ENCODE measurements around the gene SFXN1. TPM values are rescaled to one million over a fixed set of nuclear protein-coding genes. Genes with fewer than 3 reads are reported as not detected.

Gene SFXN1
- total RNA-seq, 2 experiments from 2014 or later: 476 to 491 TPM

GRCh38 chr5:175555168-175555785 is 76.9 kb downstream of the SFXN1 start:
- ATAC-seq (no peak), DNase-seq (no peak)
- ChIA-PET CTCF (interaction anchor here (0.7 to 1.8 kb wide), 3 partner anchors 21 to 174 kb away, joined by 3 to 9 read pairs (median 4); no protein-coding TSS in a partner anchor), POLR2A (interaction anchor here (1.0 kb wide), 1 partner anchor 10 kb away, joined by 3 read pairs; no protein-coding TSS in a partner anchor)
- intact Hi-C loops (cut with micrococcal nuclease): no loop called here
- H3K4me3 Mint-ChIP-seq: no peak overlapping the region
- peaks cover 2% of the 10 kb centered on the region for H3K27me3 Mint-ChIP-seq
- H3K27ac Mint-ChIP-seq: no peak overlapping the region
- TF ChIP-seq CTCF (IDR thresholded peaks at IDR 0.05): no peak
- no peaks in the 10 kb centered on the region for H3K4me1 Mint-ChIP-seq (ENCODE audit: low read depth)
- no peaks in the 10 kb centered on the region for H3K9me3 Mint-ChIP-seq
- H3K36me3 Mint-ChIP-seq (ENCODE audit: low read depth): no peaks in the 10 kb centered on the region

- TF ChIP-seq CTCF (IDR thresholded peaks at IDR 0.05): no peak
- Mint-ChIP-seq H3K4me3 (no peak overlapping the region), H3K27ac (no peak overlapping the region), H3K4me1 (ENCODE audit: low read depth) (no peaks in the 10 kb centered on the region), H3K36me3 (ENCODE audit: low read depth) (no peaks in the 10 kb centered on the region), H3K27me3 (no peaks in the 10 kb centered on the region), H3K9me3 (no peaks in the 10 kb centered on the region)
- ChIA-PET CTCF (interaction anchor here (0.9 to 1.8 kb wide), 3 partner anchors 23 to 173 kb away, joined by 3 to 4 read pairs (median 3); no protein-coding TSS in a partner anchor), POLR2A (no interaction called here)
- no peak for DNase-seq
- no peak for ATAC-seq
- intact Hi-C loops (cut with micrococcal nuclease): no loop called here
Measured at GRCh38 chr5:175556794-175557193, 78.4 kb downstream of the SFXN1 start.

GRCh38 chr5:175557778-175558177 is 79.4 kb downstream of the SFXN1 start:
- intact Hi-C loops (cut with micrococcal nuclease): no loop called here
- no peak for TF ChIP-seq CTCF (IDR thresholded peaks at IDR 0.05)
- Mint-ChIP-seq H3K4me1 (ENCODE audit: low read depth) (no peaks in the 10 kb centered on the region), H3K36me3 (ENCODE audit: low read depth) (no peaks in the 10 kb centered on the region), H3K27me3 (no peaks in the 10 kb centered on the region), H3K27ac (no peak overlapping the region), H3K4me3 (no peak overlapping the region), H3K9me3 (no peaks in the 10 kb centered on the region)
- ChIA-PET POLR2A (no interaction called here), CTCF (no interaction called here)
- no peak for DNase-seq
- ATAC-seq: no peak

- TF ChIP-seq CTCF (IDR thresholded peaks at IDR 0.05): no peak
- POLR2A ChIA-PET: interaction anchor here (0.6 kb wide), 1 partner anchor 147 kb away, joined by 3 read pairs; no protein-coding TSS in a partner anchor
- CTCF ChIA-PET: interaction anchor here (2.4 kb wide), 1 partner anchor 25 kb away, joined by 10 read pairs; no protein-coding TSS in a partner anchor
- H3K4me3 Mint-ChIP-seq: no peak overlapping the region
- H3K27ac Mint-ChIP-seq: no peak overlapping the region
- intact Hi-C loops (cut with micrococcal nuclease): no loop called here
- no peaks in the 10 kb centered on the region for H3K36me3 Mint-ChIP-seq (ENCODE audit: low read depth)
- H3K9me3 Mint-ChIP-seq: no peaks in the 10 kb centered on the region
- no peaks in the 10 kb centered on the region for H3K4me1 Mint-ChIP-seq (ENCODE audit: low read depth)
- no peak for ATAC-seq
- peaks cover 4% of the 10 kb centered on the region for H3K27me3 Mint-ChIP-seq
- DNase-seq: no peak
Measured at GRCh38 chr5:175558801-175559480, 80.6 kb downstream of the SFXN1 start.

GRCh38 chr5:175560011-175560410 is 81.7 kb downstream of the SFXN1 start:
- DNase-seq (no peak), ATAC-seq (no peak)
- TF ChIP-seq CTCF (IDR thresholded peaks at IDR 0.05): no peak
- Mint-ChIP-seq H3K27ac (no peak overlapping the region), H3K4me1 (ENCODE audit: low read depth) (peaks cover 2% of the 10 kb centered on the region), H3K36me3 (ENCODE audit: low read depth) (no peaks in the 10 kb centered on the region), H3K27me3 (peaks cover 5% of the 10 kb centered on the region), H3K4me3 (no peak overlapping the region), H3K9me3 (no peaks in the 10 kb centered on the region)
- POLR2A ChIA-PET: no interaction called here
- CTCF ChIA-PET: interaction anchor here (1.0 to 2.4 kb wide), 2 partner anchors 26 to 159 kb away, joined by 6 to 10 read pairs; no protein-coding TSS in a partner anchor
- intact Hi-C loops (cut with micrococcal nuclease): no loop called here

Measured in activated CD8-positive, alpha-beta T cell treated with anti-CD3 and anti-CD28 coated beads for 36 hours (primary cell).